HG03159 (cell line): Measurements from ENCODE around the gene TMEM9.

ENCODE experiments used
- ATAC-seq: cut with Tn5 transposase; IDR thresholded peaks from one replicate; pipeline ENCODE4 v1.9.1; 2021; ENCODE audit warnings: mild to moderate bottlenecking, moderate library complexity; ENCODE audit not compliant: unreplicated experiment

The TMEM9 gene

DNA sequence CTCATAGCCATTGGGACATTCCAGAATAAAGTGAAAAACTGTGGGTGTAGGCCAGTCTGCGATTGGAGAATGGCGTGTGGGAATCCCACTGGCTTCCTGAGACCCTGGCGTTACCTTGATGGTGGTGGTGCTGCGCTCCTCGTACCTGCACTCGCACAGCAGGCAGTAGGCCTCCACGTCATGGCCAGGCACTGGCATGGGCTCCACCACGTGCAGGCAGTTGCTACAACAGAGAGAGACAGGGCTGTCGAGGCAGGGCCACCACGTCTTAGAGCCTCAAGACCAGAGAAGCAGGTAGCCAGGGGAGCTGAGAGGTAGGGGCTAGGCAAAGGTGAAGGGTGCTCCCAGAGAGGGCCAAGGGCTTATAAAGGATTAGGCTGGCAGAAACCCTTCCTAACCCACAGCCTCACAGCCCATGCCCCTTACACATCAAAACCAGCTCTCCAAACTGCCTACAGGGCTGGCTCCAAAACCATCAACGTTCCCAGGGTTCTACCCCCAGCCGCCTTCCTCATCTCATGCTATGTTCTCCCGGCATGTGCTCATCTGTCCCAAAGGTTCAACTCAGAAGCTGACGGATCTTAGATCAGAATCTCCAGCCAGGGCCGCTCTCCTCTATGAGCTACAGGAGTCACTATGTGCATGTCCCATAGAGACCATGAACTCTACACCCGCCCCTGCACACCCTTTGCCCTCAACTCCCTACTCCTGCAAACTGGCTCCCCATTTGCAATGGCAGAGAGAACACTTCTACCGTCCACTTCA lies 7.5 kb downstream of the TMEM9 start:
- no peak for ATAC-seq

GRCh38 chr1:201145816-201146215 lies 8.5 kb downstream of the TMEM9 start:
- no peak for ATAC-seq

DNA sequence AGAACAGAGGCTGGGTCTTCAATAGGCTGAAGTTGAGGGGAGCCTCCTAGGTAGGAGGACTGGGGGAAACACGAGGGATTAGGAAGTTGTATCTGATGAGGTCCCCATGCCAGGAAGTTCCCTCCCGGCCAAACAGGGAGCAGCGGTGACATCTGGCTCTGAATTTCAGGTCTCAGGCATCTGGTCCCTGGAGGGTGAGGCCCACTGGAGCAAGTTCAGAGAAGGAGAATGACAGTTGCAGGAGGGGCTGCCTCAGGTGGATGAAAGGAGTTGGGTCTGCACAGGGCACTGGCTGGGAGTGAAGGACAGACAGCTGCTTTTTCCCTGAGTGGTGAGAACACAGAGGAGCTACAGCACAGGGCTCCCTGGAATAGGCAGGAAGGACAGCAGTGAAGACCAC lies 9.1 kb downstream of the TMEM9 start:
- no peak for ATAC-seq

DNA sequence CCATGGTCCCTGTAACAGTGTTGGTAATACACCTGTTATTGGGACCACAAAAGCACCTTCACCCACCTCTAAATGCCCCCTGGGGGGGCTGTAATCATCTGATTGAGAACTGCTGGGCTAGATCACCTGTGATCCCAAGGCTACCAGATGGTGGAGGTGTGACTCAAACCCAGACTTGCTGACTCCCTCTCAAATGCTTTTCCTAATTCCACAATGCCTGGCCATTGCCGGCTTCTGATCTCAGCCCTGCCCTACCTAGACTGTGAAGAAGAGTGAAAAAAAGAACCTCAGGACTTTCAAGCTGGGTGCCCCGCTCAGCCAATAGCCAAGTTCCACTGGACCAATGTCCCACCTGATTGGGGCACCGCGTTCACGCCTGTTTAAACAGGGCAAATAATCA lies 9.6 kb downstream of the TMEM9 start:
- ATAC-seq, result no peak

- ATAC-seq, result no peak
Observed at GRCh38 chr1:201143726-201144635, 10.3 kb downstream of the TMEM9 start.

GRCh38 chr1:201142849-201143725 lies 11.2 kb downstream of the TMEM9 start:
- no peak for ATAC-seq

DNA sequence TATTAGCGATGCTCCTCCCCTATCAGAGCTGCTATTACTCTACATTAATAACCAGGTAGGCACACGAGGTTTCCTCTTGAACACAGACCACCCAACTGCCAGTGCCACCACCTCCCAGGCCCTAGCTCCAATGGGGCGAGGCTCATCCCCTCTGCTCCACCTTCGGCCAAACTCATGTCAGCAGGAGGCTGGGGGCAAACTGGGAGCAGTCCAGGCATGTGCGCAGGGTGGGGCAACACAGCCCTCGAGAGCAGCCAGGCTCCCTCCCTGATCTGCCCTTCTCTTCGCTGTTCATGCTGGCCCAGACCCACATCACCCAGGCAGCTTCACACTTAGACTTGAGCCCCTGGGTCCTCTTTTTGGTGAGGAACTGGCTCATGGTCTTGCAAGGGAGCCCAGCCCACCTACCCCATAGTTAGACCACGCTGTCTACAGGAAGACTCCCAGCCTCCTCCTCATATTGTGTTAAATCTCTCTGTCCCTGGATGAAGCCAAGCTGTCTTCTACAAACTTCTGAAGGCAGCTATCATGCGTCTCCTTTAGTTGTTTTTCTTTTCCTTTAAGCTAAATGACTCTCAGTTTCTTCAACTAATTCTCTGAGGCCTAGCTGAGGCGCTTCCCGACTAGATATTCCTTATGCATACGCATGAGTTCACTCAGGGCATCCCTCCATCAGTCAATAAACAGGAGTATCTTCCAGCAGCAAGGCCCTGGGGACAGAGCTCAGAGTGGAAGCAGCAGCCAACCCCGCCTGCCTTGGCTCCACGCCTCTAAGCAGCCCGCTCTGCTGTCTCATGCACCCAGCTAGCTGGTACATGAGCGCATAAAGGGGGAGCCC lies 12.0 kb downstream of the TMEM9 start:
- ATAC-seq, result no peak

DNA sequence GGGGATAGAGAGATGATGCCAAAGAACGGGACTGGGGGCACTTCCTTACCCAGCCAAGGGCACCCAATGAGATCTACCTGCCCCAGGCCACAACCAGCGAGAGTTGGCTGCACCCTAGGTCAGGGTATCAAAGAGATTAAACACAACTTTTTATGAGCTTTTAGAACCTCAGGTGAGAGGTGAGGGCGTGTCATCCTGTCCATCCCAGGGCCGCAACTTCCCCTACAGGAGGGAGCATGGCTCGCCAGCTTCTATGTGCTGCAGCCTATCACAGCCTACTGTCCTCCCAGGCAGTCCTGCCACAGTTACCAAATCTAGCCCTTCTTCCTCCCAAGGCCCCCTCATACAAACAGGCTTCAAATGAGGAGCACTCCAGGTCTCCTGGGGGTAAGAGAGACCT lies 12.9 kb downstream of the TMEM9 start:
- no peak for ATAC-seq

- ATAC-seq, result no peak
Observed at GRCh38 chr1:201140941-201141260, 13.4 kb downstream of the TMEM9 start.

- no peak for ATAC-seq
Observed at GRCh38 chr1:201140235-201140940, 13.9 kb downstream of the TMEM9 start.

DNA sequence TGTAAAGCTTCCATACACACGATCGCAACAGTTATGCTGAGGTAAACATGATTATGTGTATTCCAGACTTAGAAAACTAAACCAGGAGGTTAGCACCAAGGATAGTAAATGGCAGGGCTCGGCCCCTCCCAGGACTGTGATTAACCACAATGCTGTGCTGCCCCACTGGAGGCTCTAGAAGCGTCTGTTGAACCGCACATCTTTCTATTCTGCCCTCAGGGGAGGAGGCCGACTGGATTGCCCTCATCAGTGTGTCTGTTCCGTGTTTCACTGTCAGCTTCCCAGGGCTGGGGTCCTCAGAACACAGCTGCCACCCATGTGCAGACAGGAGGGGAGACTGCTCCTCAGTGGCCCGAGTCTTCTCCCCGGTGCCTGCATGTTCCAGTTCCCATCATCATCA lies 14.5 kb downstream of the TMEM9 start:
- no peak for ATAC-seq

DNA sequence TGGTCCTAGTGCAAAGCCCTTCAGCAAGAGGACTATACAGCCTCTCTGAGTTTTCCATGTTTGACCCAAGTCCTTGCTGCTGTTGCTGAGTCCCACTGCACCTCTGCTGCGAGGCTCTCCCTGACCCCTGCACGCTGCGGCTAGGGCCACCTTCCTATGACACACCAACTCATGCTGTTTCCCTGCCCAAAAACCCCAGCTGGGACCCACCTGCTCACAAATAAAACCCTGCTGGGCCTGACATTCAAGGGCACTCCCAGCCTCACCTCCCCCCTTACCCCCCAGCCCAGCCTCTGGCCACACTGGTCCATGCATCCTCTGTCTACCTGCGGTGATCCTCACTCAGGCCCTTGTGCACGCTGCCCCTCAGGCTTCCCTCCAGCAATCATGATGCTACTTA lies 15.0 kb downstream of the TMEM9 start:
- ATAC-seq, result no peak

- no peak for ATAC-seq
Observed at GRCh38 chr1:201138311-201138840, 15.9 kb downstream of the TMEM9 start.

DNA sequence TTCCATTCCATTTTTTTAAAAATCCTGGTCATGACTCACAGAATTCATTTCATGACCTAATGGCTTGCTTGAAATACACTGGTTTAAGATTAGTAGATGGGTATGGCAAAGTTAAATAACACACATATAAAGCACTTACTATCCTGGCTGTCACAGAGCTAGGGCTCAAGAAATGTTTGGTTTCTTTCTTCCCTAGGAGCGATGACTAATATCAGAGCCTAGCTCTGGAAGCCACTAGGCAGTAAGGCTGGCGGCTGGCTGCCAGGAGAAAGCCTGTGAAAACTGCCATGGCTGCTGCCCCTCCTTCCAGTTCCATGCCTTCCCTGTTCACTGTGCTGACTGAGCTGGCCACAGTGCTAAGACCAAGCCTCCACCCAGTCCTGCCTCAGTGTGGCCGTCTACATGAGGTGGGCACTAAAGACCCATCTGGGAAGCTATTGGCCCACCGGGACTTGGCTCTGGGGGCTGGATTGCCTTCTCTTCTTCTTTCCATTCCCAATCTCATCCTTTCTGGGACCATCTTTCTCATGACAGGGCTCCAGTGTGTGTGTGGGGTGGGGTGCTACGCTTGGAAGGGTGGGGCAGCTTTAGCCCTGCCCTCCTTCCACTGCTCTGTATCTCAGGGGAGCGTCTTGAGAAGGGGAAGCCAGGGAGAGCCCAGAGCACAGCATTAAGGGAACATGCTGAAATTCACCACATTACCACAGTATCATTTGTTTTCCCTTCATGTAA lies 16.5 kb downstream of the TMEM9 start:
- ATAC-seq, result no peak

GRCh38 chr1:201137024-201137392 lies 17.3 kb downstream of the TMEM9 start:
- ATAC-seq, result no peak

DNA sequence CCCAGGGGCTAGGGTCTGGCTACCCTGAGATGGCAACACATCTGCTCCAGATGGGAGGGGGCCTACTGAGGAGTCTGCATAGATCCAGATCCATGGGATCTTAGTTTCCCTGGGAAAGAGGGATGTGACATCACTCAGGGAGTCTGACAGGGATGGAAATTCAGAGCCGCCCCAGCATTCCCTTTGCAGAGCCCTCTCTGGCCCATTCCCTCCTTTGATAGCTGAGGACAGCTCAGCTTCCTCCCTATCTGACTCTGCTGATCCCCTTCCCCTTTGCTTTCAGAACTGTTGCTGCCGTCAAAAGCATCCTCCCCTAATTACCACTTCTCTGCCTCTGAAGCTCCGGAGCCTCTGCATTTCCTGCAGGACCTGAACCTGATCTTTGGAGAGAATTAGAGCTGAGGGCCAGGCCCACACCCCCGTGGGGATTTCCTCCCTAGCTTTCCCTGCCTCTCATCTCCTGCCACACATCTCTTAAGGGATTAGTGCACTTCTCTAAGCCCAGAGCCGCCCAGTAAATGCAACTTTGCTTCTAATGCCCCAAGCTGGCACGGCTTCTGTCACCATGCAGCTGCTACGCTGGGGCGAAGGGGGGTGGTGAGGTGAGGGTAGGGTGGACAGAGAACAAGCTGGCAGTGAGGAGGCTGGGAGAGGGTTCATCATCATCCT lies 17.8 kb downstream of the TMEM9 start:
- no peak for ATAC-seq

- no peak for ATAC-seq
Observed at GRCh38 chr1:201134405-201134804, 19.9 kb downstream of the TMEM9 start.

DNA sequence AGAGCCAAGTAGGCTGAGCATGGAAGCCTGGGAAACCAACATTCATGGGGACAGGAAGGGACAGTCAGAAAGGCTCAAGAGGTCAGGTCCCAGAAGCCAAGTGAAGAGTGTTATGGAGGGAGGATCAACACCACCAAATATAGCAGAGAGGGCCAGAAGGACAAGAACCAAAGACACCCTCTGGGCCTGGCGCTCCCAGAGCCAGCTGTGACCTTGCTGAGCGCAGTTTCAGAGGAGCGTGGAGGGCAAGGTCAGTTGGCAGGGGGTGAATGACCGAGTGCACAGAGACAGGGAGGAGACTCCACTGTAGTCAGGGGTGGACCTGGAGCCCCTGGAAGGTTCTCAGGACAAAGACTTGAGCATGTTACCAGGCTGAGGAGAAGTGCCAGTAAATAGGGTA lies 22.9 kb downstream of the TMEM9 start:
- no peak for ATAC-seq
